Chondrocyte (in vitro differentiated cells): ENCODE results near the gene TEKT5. TPM values are rescaled to one million over a fixed set of nuclear protein-coding genes. Genes with fewer than 3 reads are reported as not detected.

Experiments
- DNase-seq: peaks from one replicate; pipeline ENCODE4 v3.0.0; 2021; ENCODE audit warnings: mixed read lengths, low spot score
- H3K27ac Mint-ChIP-seq: one replicate; pipeline ENCODE4 v1.8.0; 2021; ENCODE audit warnings: mild to moderate bottlenecking, moderate library complexity, mixed read lengths; ENCODE audit not compliant: unreplicated experiment
- H3K27me3 Mint-ChIP-seq: 2 replicates; pipeline ENCODE4 v1.8.0; 2021; ENCODE audit warnings: low read depth, mixed read lengths
- H3K36me3 Mint-ChIP-seq: 2 replicates; pipeline ENCODE4 v1.8.0; 2021; ENCODE audit warnings: low read depth, mixed read lengths
- H3K4me1 Mint-ChIP-seq: 2 replicates; pipeline ENCODE4 v1.8.0; 2021; ENCODE audit warnings: low read depth, mild to moderate bottlenecking, mixed read lengths
- H3K4me3 Mint-ChIP-seq: one replicate; pipeline ENCODE4 v1.8.0; 2021; ENCODE audit warnings: mild to moderate bottlenecking, moderate library complexity, mixed read lengths; ENCODE audit not compliant: unreplicated experiment
- H3K9me3 Mint-ChIP-seq: 2 replicates; pipeline ENCODE4 v1.8.0; 2021; ENCODE audit warnings: low read depth, mixed read lengths
- total RNA-seq: library from RNA; stranded (reverse); gene quantifications from 3 replicates; pipeline ENCODE4 v1.2.1, GENCODE V29; 2021
- TF ChIP-seq, protein P1 (sequence below): fragments of 200-600 bp; sonication (generic); IDR thresholded peaks from 2 replicates; pipeline ENCODE4 v1.5.0; 2021; ENCODE audit warnings: antibody characterized with exemption, mild to moderate bottlenecking, moderate library complexity

The TEKT5 gene
- total RNA-seq, 1 donor from 2014 or later = not detected

DNA sequence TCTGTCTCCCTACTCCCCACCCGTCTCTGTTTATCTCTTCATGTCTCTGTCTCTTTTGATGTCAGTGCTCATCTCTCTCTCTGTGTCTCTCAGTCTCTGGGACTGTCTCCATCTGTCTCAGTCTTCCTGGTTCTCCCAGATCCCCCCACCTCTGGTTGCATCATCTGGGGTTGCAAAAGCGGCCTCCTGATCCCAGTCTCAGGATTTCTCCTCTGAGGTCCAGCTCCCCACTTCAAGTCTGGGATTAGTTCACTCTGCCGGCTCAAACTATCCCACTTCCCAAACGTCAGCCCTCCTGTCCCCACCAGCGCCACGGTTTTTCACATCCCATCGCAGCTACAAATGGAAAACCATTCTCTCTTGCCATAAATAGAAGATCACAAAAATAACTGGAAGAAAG is 9.0 kb downstream of the TEKT5 start:
- H3K27me3 Mint-ChIP-seq = peaks cover 25% of the 10 kb centered on the region
- no peaks in the 10 kb centered on the region for H3K4me1 Mint-ChIP-seq
- no peaks in the 10 kb centered on the region for H3K36me3 Mint-ChIP-seq
- TF ChIP-seq, protein P1, sequence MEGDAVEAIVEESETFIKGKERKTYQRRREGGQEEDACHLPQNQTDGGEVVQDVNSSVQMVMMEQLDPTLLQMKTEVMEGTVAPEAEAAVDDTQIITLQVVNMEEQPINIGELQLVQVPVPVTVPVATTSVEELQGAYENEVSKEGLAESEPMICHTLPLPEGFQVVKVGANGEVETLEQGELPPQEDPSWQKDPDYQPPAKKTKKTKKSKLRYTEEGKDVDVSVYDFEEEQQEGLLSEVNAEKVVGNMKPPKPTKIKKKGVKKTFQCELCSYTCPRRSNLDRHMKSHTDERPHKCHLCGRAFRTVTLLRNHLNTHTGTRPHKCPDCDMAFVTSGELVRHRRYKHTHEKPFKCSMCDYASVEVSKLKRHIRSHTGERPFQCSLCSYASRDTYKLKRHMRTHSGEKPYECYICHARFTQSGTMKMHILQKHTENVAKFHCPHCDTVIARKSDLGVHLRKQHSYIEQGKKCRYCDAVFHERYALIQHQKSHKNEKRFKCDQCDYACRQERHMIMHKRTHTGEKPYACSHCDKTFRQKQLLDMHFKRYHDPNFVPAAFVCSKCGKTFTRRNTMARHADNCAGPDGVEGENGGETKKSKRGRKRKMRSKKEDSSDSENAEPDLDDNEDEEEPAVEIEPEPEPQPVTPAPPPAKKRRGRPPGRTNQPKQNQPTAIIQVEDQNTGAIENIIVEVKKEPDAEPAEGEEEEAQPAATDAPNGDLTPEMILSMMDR = no peak
- no peak overlapping the region for H3K4me3 Mint-ChIP-seq
- no peak overlapping the region for H3K27ac Mint-ChIP-seq
- DNase-seq = no peak
- H3K9me3 Mint-ChIP-seq = no peaks in the 10 kb centered on the region

DNA sequence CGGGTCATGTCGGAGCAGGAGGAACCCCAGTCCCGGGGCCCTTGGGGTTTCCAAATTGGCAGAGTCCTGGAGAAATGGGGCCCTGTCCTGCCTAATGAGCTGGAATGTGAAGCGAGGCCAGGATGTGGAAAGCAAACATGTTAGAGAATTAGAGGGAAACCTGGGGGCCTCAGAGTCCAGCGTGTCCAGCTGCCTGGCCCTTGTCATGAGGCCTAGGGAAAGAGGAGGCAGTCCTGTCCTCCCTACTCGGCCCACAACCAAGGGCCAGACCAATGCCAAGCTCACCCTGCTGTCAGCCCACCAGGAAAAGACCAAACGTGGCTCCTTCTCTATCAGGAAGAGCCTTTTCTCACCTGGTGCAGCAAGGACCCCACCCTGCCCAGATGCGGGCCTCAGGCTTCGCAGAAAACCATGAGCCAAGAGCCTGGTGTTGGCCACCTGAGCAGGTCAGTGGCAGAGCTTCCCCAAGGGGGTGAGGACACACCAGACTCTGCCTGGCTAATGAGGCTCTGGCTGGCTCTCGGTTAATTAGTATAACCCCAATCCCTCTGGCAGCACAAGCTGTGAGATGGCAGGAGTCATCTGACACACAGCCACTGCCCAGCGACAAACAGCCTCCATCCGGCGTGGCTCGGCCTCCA is 10.1 kb downstream of the TEKT5 start:
- Mint-ChIP-seq H3K9me3 (no peaks in the 10 kb centered on the region), H3K27ac (no peak overlapping the region), H3K4me3 (no peak overlapping the region), H3K36me3 (no peaks in the 10 kb centered on the region), H3K4me1 (no peaks in the 10 kb centered on the region), H3K27me3 (peaks cover 28% of the 10 kb centered on the region)
- TF ChIP-seq, protein P1 = no peak
- no peak for DNase-seq

DNA sequence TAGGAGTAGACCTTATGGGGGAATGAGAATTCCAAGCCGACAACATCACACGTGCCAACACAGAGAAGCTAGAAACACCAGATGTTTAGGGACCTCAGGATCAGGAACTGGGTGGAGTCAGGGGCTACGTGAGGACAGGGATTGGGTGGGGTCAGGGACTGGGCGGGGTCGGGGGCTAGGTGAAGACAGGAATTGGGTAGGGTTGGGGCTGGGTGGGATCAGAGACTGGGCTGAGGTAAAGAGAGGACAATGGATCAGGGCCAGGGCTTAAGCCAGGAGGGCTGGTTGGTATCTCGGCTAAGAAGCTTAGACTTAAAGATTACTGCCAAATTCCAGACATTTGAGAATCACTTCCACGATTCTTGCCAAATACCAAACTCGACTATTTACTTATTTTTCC is 11.6 kb downstream of the TEKT5 start:
- Mint-ChIP-seq H3K27ac (no peak overlapping the region), H3K27me3 (peaks cover 27% of the 10 kb centered on the region), H3K4me1 (no peaks in the 10 kb centered on the region), H3K9me3 (no peaks in the 10 kb centered on the region), H3K4me3 (no peak overlapping the region), H3K36me3 (no peaks in the 10 kb centered on the region)
- no peak for DNase-seq
- TF ChIP-seq, protein P1 = no peak

DNA sequence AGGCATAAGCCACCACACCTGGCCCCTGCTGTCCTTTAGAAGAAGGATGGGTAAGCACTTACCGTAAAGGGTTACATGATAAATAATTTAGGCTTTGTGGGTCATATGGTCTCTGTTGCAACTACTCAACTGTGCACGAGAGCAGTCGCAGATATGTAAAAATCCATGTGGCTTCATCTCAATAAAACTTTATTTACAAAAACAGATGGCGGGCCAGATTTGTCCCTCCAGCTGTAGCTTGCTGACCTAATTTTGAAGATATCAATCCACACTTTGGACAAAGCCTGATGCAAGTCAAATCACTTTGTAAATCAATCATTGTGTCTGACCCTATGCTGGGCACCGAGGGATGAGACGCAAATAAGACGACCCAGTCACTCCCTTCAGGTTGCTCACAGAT is 12.1 kb downstream of the TEKT5 start:
- TF ChIP-seq, protein P1 = no peak
- no peak for DNase-seq
- Mint-ChIP-seq H3K36me3 (no peaks in the 10 kb centered on the region), H3K27ac (no peak overlapping the region), H3K4me1 (no peaks in the 10 kb centered on the region), H3K27me3 (peaks cover 25% of the 10 kb centered on the region), H3K9me3 (no peaks in the 10 kb centered on the region), H3K4me3 (no peak overlapping the region)

DNA sequence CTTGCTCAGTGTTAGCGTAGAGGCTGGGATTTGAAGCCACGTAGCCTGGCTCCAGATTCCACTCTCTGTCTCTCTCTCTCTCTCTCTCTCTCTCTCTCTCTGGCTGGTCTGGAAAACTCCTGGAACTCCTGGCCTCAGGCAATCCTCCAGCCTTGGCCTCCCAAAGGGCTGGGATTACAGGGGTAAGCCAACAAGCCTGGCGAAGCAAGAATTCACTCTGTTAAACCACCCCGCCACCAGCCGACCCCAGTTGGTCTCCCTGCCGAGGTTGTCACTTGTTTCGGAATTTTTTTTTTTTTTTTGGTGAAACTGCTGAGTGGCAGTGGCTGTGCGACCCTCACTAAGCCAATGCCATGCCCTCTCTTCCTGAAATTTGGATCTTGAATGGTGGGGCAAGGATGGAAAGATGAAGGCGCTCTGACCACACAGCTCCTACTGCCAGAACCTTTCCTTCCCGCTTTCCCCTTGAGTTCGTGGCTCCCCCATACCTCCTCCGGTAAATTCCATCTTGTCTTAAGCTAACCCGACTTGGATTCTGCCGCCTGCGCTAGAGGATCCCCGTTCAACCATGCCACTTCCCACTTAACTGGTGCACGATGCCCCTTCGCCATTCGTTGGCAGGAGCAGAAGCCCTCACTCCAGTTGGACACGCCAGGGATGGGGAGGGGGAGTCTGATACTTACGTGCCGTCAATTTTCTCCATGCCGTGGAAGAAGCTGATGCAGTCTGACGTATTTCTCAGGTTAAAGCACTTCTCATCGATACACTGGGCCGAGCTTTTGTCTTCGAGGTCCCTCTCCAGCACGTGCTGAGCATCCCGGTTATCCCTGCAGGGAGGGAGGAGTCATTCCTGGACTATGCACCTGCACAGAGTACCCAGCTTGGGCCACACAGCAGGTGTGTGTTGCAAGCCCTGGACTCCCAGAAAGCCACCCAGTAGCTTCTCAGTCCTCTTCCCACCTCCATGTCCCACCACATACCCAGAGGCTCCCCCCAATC is 13.1 kb downstream of the TEKT5 start:
- TF ChIP-seq, protein P1 = no peak
- H3K4me3 Mint-ChIP-seq = no peak overlapping the region
- H3K27me3 Mint-ChIP-seq = peaks cover 24% of the 10 kb centered on the region
- no peaks in the 10 kb centered on the region for H3K4me1 Mint-ChIP-seq
- no peak for DNase-seq
- H3K27ac Mint-ChIP-seq = no peak overlapping the region
- no peaks in the 10 kb centered on the region for H3K36me3 Mint-ChIP-seq
- no peaks in the 10 kb centered on the region for H3K9me3 Mint-ChIP-seq
